K562 (cell line): ENCODE measurements around the gene EFNA1. TPM values are rescaled to one million over a fixed set of nuclear protein-coding genes. Genes with fewer than 3 reads are reported as not detected.

Source experiments
- BHLHE40 ChIP-seq: IDR thresholded peaks from 2 replicates; pipeline ENCODE4 v1.6.1; 2011; ENCODE audit warnings: low read length, improper control_type of control experiment
- HINFP ChIP-seq: fragments of 450-650 bp; conservative IDR thresholded peaks from 2 replicates; pipeline ENCODE4 v1.6.1; 2016; ENCODE audit warnings: missing genetic modification characterization, low read depth, mild to moderate bottlenecking, control low read depth, missing compliant biosample characterization
- JUN ChIP-seq, 2 experiments: sonication (generic) in 1 of 2; formaldehyde crosslinking in 1 of 2; IDR thresholded peaks; 2 replicates each; pipeline versions ENCODE4 v1.6.1 to v1.8.0; 2012 to 2022; ENCODE audit warnings: borderline replicate concordance in 2 of 2, mild to moderate bottlenecking in 2 of 2, improper control_type of control experiment in 1 of 2, low read depth in 1 of 2, low read length in 1 of 2, missing genetic modification reagents in 1 of 2
- NFIX ChIP-seq: fragments of 250-450 bp; sonication (Bioruptor Pico); IDR thresholded peaks from 2 replicates; pipeline ENCODE4 v1.4.0; 2020; ENCODE audit warnings: low read depth, mild to moderate bottlenecking, moderate library complexity
- RUNX1 ChIP-seq: sonication (generic); IDR thresholded peaks from 2 replicates; pipeline ENCODE4 v1.6.1; 2016; ENCODE audit warnings: antibody characterized with exemption, low read depth
- SPI1 ChIP-seq: IDR thresholded peaks from 2 replicates; pipeline ENCODE4 v1.6.1; 2011; ENCODE audit warnings: low read depth, low read length, control low read depth, borderline replicate concordance
- ZBTB11 ChIP-seq, 3 experiments: fragments of 200-800 bp in 1 of 3; fragments of 250-450 bp in 1 of 3; fragments of 450-650 bp in 1 of 3; sonication (Bioruptor Pico) in 1 of 3; sonication (Bioruptor generic) in 1 of 3; formaldehyde crosslinking in 1 of 3; IDR thresholded peaks; 2 replicates each; pipeline versions ENCODE4 v1.6.1 to v1.8.0; 2016 to 2022; ENCODE audit warnings: mild to moderate bottlenecking in 2 of 3, missing genetic modification characterization in 2 of 3, missing compliant biosample characterization in 1 of 3, moderate library complexity in 1 of 3
- polyA plus RNA-seq, 8 experiments: library from polyadenylated mRNA; depleted of rRNA in 4 of 8; stranded (reverse) in 5 of 8; unstranded in 3 of 8; fragments of >200 nt; fragmentation: Nextera tagmentation in 2 of 8; fragmentation: Illumina TruSeq in 1 of 8; extraction: Ambion mirVana in 2 of 8; extraction: Trizol in 1 of 8; gene quantifications; 2 replicates each; pipeline versions ENCODE4 v1.2.1 to v1.2.3, GENCODE V29; 2011 to 2014; ENCODE audit warnings: inconsistent platforms in 1 of 8, missing spikeins in 1 of 8
- total RNA-seq, 7 experiments: library from RNA; depleted of rRNA in 6 of 7; stranded (reverse); fragments of >200 nt in 6 of 7; fragmentation: Illumina TruSeq in 2 of 7; extraction: Trizol in 2 of 7; gene quantifications; 2 replicates each; pipeline versions ENCODE4 v1.2.1 to v1.2.3, GENCODE V29; 2011 to 2021; ENCODE audit warnings: low replicate concordance in 1 of 7

The EFNA1 gene
- total and polyA plus RNA-seq, 9 of the 15 experiments (the other 6 are each of a cell fraction or from before 2014, with no cell fraction given): 2.1 to 9.3 (median 3.0) TPM

- TF ChIP-seq ZBTB11 (CRISPR knock-in tag; IDR thresholded peaks at IDR 0.05) (peak in 1 of 3 experiments; percentile 46; a peak in 2 of 6 replicates), HINFP (tag) (no peak), JUN (IDR thresholded peaks at IDR 0.05; ENCODE audit: borderline replicate concordance, low read depth, low read length) (no peak), JUN (CRISPR knock-in tag; IDR thresholded peaks at IDR 0.05; ENCODE audit: borderline replicate concordance) (no peak), RUNX1 (no peak), NFIX (CRISPR knock-in tag) (no peak), SPI1 (no peak), BHLHE40 (no peak)
- TF ChIP-seq, all 486 proteins: peak for 23
These were observed 7.4 kb upstream of the EFNA1 start (continued) for GRCh38 chr1:155120253-155120652.
